ENCODE data around the gene NAA80.

DNA sequence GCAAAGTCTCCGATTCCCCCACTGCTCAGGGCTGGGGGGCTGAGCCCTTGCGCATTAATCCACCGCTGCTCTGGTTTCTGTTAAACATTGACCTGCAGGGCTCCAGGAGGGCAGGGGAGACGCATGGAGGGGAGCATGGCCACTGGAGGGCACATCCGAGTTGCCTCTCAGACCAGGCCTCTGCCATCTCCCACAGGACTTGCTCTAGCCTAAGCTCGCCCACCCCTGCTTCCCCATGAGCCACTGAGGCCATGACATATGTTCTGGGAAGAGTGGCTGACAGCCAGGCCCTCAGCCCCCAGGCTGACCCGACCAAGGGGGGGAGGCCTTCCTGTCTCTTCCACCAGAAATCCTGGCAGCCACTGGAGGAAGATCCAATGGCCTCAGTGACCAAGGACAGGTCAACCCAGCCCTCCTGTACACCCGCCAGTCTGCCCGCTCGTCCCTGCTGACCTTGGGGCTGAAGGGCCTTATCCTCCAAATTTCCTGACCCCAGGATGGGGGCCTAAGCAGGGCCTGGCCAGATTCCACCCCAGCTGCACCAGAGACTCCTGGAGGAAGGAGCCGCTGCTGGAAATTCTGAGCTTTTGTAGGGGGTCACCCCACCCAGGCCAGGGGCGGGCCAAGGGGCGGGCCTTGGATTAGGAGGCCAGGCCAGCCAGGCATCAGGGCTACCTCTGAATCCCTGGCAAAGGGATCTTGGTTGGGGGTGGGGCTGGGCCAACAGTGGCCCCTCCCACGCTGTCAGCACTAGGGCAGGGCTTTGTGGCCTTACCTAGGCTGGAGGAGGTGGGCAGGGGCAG is 4.0 kb upstream of the NAA80 start, which contains the start of gene HYAL1:
- TF ChIP-seq, protein P1, sequence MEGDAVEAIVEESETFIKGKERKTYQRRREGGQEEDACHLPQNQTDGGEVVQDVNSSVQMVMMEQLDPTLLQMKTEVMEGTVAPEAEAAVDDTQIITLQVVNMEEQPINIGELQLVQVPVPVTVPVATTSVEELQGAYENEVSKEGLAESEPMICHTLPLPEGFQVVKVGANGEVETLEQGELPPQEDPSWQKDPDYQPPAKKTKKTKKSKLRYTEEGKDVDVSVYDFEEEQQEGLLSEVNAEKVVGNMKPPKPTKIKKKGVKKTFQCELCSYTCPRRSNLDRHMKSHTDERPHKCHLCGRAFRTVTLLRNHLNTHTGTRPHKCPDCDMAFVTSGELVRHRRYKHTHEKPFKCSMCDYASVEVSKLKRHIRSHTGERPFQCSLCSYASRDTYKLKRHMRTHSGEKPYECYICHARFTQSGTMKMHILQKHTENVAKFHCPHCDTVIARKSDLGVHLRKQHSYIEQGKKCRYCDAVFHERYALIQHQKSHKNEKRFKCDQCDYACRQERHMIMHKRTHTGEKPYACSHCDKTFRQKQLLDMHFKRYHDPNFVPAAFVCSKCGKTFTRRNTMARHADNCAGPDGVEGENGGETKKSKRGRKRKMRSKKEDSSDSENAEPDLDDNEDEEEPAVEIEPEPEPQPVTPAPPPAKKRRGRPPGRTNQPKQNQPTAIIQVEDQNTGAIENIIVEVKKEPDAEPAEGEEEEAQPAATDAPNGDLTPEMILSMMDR (IDR thresholded peaks at IDR 0.05) = peak; percentile 28 to 42 (median 34)
- TF ChIP-seq POLR2A (IDR thresholded peaks at IDR 0.05) = peak; percentile 75
